NCI-H1436 (cell line): ENCODE data around the gene NSUN7.

Experiments
- DNase-seq: peaks from one replicate; lab custom pipeline; 2025; lab: John Stamatoyannopoulos, UW

NSUN7 gene

GRCh38 chr4:40846532-40846931, 96.8 kb downstream of the NSUN7 start:
- no peak for DNase-seq

- no peak for DNase-seq
Measured at GRCh38 chr4:40848251-40848650, 98.5 kb downstream of the NSUN7 start.

DNA sequence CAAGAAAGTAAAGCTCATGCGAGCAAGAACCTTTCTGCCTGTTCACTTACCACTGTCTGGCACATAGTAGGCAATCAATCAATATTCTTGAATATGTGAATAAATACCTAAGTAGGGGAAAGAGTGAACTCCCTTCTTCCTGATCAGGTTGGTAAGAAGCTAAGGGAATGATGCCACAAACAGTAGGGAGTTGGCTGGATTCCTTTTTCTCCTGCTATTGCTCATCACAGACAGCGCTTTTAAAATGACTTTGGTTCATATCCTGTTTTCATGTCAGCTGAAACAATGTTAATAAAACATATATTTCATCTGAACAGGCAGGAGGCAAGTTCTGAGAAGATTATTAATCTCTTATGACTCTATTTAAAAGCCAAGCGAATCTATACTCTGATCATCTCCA, 99.2 kb downstream of the NSUN7 start:
- no peak for DNase-seq

- DNase-seq, result no peak
Measured at GRCh38 chr4:40850496-40850895, 100.7 kb downstream of the NSUN7 start.

GRCh38 chr4:40856277-40856839, 106.6 kb downstream of the NSUN7 start:
- DNase-seq, result no peak

DNA sequence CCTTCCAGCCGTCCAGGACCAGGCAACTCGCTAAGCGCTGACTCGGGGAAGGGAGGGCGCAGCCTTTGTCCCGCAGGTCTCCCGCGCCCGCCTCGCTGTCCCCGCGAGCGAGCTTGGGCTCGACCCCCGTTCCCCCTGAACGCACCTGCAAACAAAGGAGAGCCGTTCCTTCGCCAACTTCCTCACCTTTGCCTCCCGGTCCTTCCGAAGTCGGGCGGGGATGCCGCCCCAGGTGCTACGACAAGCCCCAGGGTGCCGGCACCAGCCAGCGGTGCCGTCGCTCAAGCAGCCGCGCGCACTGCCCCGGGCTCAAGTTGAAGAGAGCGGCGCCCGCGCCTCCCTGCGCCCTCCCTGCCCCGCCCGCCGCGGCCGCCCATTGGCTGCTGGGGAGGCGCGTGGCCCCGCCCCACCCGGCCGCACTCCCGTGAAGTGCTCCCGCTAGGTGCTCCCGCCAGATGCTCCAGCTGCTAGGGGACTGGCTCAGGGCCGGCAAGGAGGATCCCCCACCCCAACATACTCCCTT, 107.1 kb downstream of the NSUN7 start:
- DNase-seq, result peak; percentile 78

DNA sequence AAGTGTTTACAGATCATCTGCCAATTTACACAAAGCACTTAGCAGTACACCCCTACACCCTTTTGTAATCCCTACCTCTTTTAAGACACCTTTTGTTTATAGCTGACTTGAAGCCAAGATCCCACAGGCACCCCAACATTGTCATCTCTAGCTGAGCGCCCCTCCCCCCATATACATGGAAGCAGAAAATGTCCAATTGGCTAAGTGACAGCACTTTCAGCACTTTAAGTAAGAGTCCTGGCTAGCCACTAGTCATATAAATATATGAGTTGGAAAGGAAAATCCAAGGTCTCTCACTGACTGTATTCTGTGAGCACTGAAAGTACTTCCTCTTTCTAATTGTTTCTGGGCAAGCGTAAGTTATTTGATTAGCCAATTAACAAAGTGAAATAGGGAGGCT, 108.2 kb downstream of the NSUN7 start:
- DNase-seq, result no peak

- no peak for DNase-seq
Measured at GRCh38 chr4:40858962-40859361, 109.2 kb downstream of the NSUN7 start.
